SIG-M5 (cell line): ENCODE measurements around the gene SHISA9.

ENCODE experiments used
- DNase-seq: peaks from one replicate; lab custom pipeline; 2025; lab: John Stamatoyannopoulos, UW

SHISA9 gene

DNA sequence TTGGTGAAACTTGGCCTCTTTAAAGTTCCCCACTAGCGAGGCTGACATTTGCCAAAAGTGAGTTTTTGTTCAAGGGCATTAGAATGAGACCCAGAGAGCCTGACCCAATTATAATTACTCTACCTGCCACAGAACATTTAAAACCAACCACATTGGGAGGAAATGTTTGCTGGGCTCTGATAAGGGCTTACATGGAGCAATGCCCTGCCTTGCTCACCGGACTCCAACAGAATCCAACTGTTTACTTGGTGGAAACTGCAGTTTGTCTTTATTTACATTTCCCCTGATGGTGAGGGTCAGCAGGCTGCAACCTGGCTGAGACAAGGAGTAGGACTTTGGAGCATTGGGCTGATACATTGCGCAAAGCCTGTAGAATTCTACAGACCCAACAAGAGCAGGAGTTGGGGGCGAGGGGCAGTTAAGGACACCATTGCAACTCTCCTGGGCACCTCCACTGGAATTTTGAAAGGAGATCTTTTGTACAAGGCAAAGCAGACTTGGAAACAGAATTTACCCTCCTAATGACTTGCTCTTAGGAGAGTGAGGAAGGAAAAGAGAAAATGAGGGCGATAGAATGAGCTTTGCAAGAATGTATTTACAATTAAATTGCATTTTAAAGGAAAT lies 368.6 kb downstream of the SHISA9 start:
- DNase-seq: no peak

DNA sequence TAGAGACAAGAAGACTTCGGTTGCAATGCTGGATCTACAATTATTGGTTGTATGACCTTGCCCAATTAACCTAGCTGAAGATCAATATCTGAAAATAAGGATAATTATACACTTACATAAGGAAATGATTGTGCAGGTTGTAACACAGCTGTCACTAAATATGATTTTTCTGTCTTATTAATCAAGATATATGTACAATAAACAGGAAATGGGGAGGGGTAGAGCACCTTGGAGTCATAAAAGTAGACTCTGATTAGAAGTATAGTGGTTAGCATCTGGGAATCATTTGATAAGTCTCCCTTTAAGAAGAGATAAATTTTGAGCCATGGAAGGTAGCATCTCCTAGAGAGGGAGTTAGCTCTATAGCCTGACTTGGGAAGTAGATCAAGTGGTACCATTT lies 369.2 kb downstream of the SHISA9 start:
- no peak for DNase-seq

DNA sequence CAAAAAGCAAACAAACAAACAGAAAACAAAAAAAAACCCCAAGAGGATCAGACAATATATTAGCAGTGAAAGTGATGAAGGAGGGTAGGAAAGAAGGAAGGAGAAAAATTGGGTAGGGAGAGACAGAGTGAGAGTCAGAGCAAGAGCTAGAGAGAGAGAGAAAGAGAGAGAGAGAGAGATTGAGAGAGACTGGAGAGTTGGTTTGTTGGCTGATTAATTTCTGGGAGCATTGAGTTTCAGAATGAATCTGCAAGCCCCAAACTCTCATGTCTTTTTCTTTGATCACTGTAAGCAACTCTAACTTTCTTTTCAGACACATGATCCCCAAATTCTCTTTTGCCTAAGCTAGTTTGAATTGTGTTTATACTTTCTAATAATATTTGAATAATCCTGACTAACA lies 388.1 kb downstream of the SHISA9 start:
- DNase-seq: no peak
